Measurements from ENCODE around the gene PAH. TPM values are rescaled to one million over a fixed set of nuclear protein-coding genes. Genes with fewer than 3 reads are reported as not detected.

The PAH gene
- polyA plus RNA-seq, 2 of the 4 experiments (the other 2 are of a cell fraction) = not detected

DNA sequence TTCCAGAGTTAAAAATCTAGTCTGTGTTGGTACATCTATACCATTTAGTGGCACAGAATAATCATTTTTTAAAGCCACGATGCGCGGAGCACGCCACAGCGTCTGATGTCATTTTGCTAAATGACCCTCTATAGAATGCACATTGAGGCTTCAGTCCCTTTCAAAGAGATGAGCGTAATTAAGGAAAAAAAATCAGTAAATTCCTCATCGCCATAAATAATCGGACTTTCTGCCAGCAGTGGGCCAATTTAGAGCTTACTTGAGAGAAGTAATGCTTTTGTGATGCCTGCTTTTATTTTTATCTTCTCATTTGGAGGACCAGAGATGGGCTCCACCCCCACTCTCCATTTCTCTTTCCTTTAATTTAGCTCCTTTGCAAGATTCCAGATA is 44.4 kb upstream of the PAH start:
- H3K4me1 ChIP-seq = 0 out of 3 replicates have a peak, but pooled peaks cover 4% of the 10 kb centered on the region
- TF ChIP-seq PBX3 (IDR thresholded peaks at IDR 0.05) (no peak), CHD2 (IDR thresholded peaks at IDR 0.05; ENCODE audit: low read length, partially characterized antibody) (no peak), PHF8 (IDR thresholded peaks at IDR 0.05; ENCODE audit: borderline replicate concordance, low read depth) (no peak), USF2 (IDR thresholded peaks at IDR 0.05) (no peak), HOXB13 (CRISPR knock-in tag; IDR thresholded peaks at IDR 0.05; ENCODE audit: low read depth) (no peak), RARB (CRISPR knock-in tag; IDR thresholded peaks at IDR 0.05) (no peak), RNF2 (IDR thresholded peaks at IDR 0.05; ENCODE audit: borderline replicate concordance, low read depth) (no peak), JUNB (IDR thresholded peaks at IDR 0.05) (no peak), KDM1A (IDR thresholded peaks at IDR 0.05; ENCODE audit: low read depth) (no peak), HMGXB4 (CRISPR knock-in tag; IDR thresholded peaks at IDR 0.05; ENCODE audit: borderline replicate concordance) (no peak), MAFK (IDR thresholded peaks at IDR 0.05; ENCODE audit: partially characterized antibody) (no peak)
- TF ChIP-seq, protein P1, sequence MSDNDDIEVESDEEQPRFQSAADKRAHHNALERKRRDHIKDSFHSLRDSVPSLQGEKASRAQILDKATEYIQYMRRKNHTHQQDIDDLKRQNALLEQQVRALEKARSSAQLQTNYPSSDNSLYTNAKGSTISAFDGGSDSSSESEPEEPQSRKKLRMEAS (IDR thresholded peaks at IDR 0.05) = no peak
- POLR2A ChIA-PET = no interaction called here
- 63% methylated on average over 8 of the region's 8 CpGs for WGBS (ENCODE audit: missing lambda C conversion rate)
- no peak overlapping the region for H3K4me2 ChIP-seq
- no peak overlapping the region for H3K4me3 ChIP-seq
- DNase-seq (ENCODE audit: low read depth in 1 of 2, low spot score in 1 of 2) = no peak
- ATAC-seq = no peak
- H3K9me3 ChIP-seq = no peaks in the 10 kb centered on the region
- CTCF ChIA-PET = interaction anchor here (0.6 to 3.8 kb wide), 3 partner anchors 78 to 1423 kb away, joined by 3 to 11 read pairs (median 4); no protein-coding TSS in a partner anchor
- FAIRE-seq = no peak
- H3K27ac ChIP-seq = no peak overlapping the region

- no peaks in the 10 kb centered on the region for H3K9me3 ChIP-seq
- TF ChIP-seq E2F6 (IDR thresholded peaks at IDR 0.05; ENCODE audit: borderline replicate concordance, low read depth) = no peak
- no peak for TF ChIP-seq MAFK (IDR thresholded peaks at IDR 0.05; ENCODE audit: partially characterized antibody)
- no peak for TF ChIP-seq FOXS1 (CRISPR knock-in tag; IDR thresholded peaks at IDR 0.05)
- TF ChIP-seq USF2 (IDR thresholded peaks at IDR 0.05) = no peak
- TF ChIP-seq NFE2L2 (conservative IDR thresholded peaks at IDR 0.05; ENCODE audit: low read length) = no peak
- TF ChIP-seq HMGXB4 (CRISPR knock-in tag; IDR thresholded peaks at IDR 0.05; ENCODE audit: borderline replicate concordance) = no peak
- no peak for TF ChIP-seq SMC3 (IDR thresholded peaks at IDR 0.05)
- no peak for FAIRE-seq
- H3K4me3 ChIP-seq = no peak overlapping the region
- 61% methylated on average over 19 of the region's 19 CpGs for WGBS (ENCODE audit: missing lambda C conversion rate)
- 0 out of 3 replicates have a peak, but pooled peaks cover 4% of the 10 kb centered on the region for H3K4me1 ChIP-seq
- POLR2A ChIA-PET = no interaction called here
- no peak for DNase-seq (ENCODE audit: low read depth in 1 of 2, low spot score in 1 of 2)
- no peak overlapping the region for H3K4me2 ChIP-seq
- CTCF ChIA-PET = interaction anchor here (0.6 to 3.8 kb wide), 3 partner anchors 78 to 1423 kb away, joined by 3 to 11 read pairs (median 4); no protein-coding TSS in a partner anchor
- H3K27ac ChIP-seq = no peak overlapping the region
- ATAC-seq = no peak
Measured at GRCh38 chr12:102960766-102961465, 43.9 kb upstream of the PAH start.
